Measurements from ENCODE around the gene MYOZ1. TPM values are rescaled to one million over a fixed set of nuclear protein-coding genes. Genes with fewer than 3 reads are reported as not detected.
"Not testable (repeated sequence)": the region's sequence is repeated elsewhere in the genome, so short reads cannot be mapped to it uniquely, and the experiment has no call there.

MYOZ1 gene
- total and polyA plus RNA-seq, 4 donors = 0.70 to 2.4 (median 1.5) TPM

- peak overlapping the region; percentile 59 for H3K4me3 ChIP-seq
- no peaks in the 10 kb centered on the region for H3K36me3 ChIP-seq (ENCODE audit: control insufficient read depth in 4 of 4, insufficient read depth in 4 of 4, low read length in 4 of 4)
- peak overlapping the region; percentile 96 to 98 for H3K9ac ChIP-seq (ENCODE audit: insufficient read depth in 1 of 2, low read length in 2 of 2)
- H3K27ac ChIP-seq (ENCODE audit: low read depth in 1 of 2, low read length in 1 of 2) = peak overlapping the region; percentile 69 to 82
- H3K9me3 ChIP-seq (ENCODE audit: control insufficient read depth in 4 of 4, insufficient read depth in 3 of 4, low read length in 3 of 4) = no peaks in the 10 kb centered on the region
- WGBS, 2 donors = 2% methylated on average over 42 of the region's 42 CpGs
- no peak for TF ChIP-seq CTCF (IDR thresholded peaks at IDR 0.05; ENCODE audit: control extremely low read depth, extremely low read depth)
- DNase-seq = peak; percentile 96 to 99 (median 99)
- peak; percentile 96 for ATAC-seq (ENCODE audit: insufficient read depth, low FRiP score)
- H3K4me1 ChIP-seq (ENCODE audit: control insufficient read depth in 5 of 5, insufficient read depth in 5 of 5, low read length in 5 of 5) = peaks cover 0 to 6% (median 0%) of the 10 kb centered on the region in 5 donors
- H3K27me3 ChIP-seq (ENCODE audit: control insufficient read depth in 3 of 3, insufficient read depth in 3 of 3, low read length in 2 of 3) = no peaks in the 10 kb centered on the region
Measured at GRCh38 chr10:73625884-73626752, 15.2 kb downstream of the MYOZ1 start.

- Histone ChIP-seq H3K27ac (ENCODE audit: low read depth in 1 of 2, low read length in 1 of 2) (peak overlapping the region; percentile 65 to 79), H3K36me3 (ENCODE audit: control insufficient read depth in 4 of 4, insufficient read depth in 4 of 4, low read length in 4 of 4) (no peaks in the 10 kb centered on the region), H3K4me3 (peak overlapping the region; percentile 62), H3K27me3 (ENCODE audit: control insufficient read depth in 3 of 3, insufficient read depth in 3 of 3, low read length in 2 of 3) (no peaks in the 10 kb centered on the region), H3K9me3 (ENCODE audit: control insufficient read depth in 4 of 4, insufficient read depth in 3 of 4, low read length in 3 of 4) (no peaks in the 10 kb centered on the region), H3K4me1 (ENCODE audit: control insufficient read depth in 5 of 5, insufficient read depth in 5 of 5, low read length in 5 of 5) (peaks cover 0 to 6% (median 0%) of the 10 kb centered on the region in 5 donors), H3K9ac (ENCODE audit: insufficient read depth in 1 of 2, low read length in 2 of 2) (peak overlapping the region; percentile 92 to 96)
- TF ChIP-seq CTCF (IDR thresholded peaks at IDR 0.05; ENCODE audit: control extremely low read depth, extremely low read depth) = no peak
- peak; percentile 27 for ATAC-seq (ENCODE audit: insufficient read depth, low FRiP score)
- DNase-seq = peak; percentile 50 to 75 (median 72)
- 0 to 1% methylated on average over 46 of the region's 46 CpGs for WGBS, 2 donors
Measured at GRCh38 chr10:73625004-73625883, 16.0 kb downstream of the MYOZ1 start.

DNA sequence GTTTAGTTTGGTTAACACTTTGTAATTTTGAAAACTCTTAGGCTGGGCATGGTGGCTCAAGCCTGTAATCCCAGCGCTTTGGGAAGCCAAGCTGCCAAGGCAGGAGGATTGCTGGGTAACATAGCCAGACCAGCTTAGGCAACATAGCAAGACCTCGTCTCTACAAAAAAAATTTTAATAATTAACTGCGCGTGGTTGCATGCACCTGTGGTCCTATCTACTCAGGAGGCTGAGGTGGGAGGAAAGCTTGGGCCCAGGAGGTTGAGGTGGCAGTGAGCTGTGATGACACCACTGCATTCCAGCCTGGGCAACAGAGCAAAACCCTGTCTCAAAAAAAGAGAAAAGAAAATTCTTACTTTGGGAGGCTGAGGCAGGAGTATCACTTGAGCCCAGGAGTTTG, 18.2 kb downstream of the MYOZ1 start:
- 91 to 92% methylated on average over 4 of the region's 4 CpGs for WGBS, 2 donors
- ATAC-seq (ENCODE audit: insufficient read depth, low FRiP score) (no peak), DNase-seq (no peak)
- no peaks in the 10 kb centered on the region for H3K27me3 ChIP-seq (ENCODE audit: control insufficient read depth in 3 of 3, insufficient read depth in 3 of 3, low read length in 2 of 3)
- H3K9me3 ChIP-seq (ENCODE audit: control insufficient read depth in 4 of 4, insufficient read depth in 3 of 4, low read length in 3 of 4) = no peaks in the 10 kb centered on the region
- no peak overlapping the region for H3K27ac ChIP-seq (ENCODE audit: low read depth in 1 of 2, low read length in 1 of 2)
- no peaks in the 10 kb centered on the region for H3K36me3 ChIP-seq (ENCODE audit: control insufficient read depth in 4 of 4, insufficient read depth in 4 of 4, low read length in 4 of 4)
- H3K4me1 ChIP-seq (ENCODE audit: control insufficient read depth in 5 of 5, insufficient read depth in 5 of 5, low read length in 5 of 5) = peaks cover 0 to 6% (median 0%) of the 10 kb centered on the region in 5 donors
- TF ChIP-seq CTCF (IDR thresholded peaks at IDR 0.05; ENCODE audit: control extremely low read depth, extremely low read depth) = no peak
- H3K9ac ChIP-seq (ENCODE audit: insufficient read depth in 1 of 2, low read length in 2 of 2) = no peak overlapping the region
- no peak overlapping the region for H3K4me3 ChIP-seq

GRCh38 chr10:73620974-73621373, 20.3 kb downstream of the MYOZ1 start:
- not testable (repeated sequence) for H3K27ac ChIP-seq (ENCODE audit: low read depth in 1 of 2, low read length in 1 of 2); H3K4me1 ChIP-seq (ENCODE audit: control insufficient read depth in 5 of 5, insufficient read depth in 5 of 5, low read length in 5 of 5); H3K9ac ChIP-seq (ENCODE audit: insufficient read depth in 1 of 2, low read length in 2 of 2); H3K27me3 ChIP-seq (ENCODE audit: control insufficient read depth in 3 of 3, insufficient read depth in 3 of 3, low read length in 2 of 3); H3K4me3 ChIP-seq; DNase-seq; H3K36me3 ChIP-seq (ENCODE audit: control insufficient read depth in 4 of 4, insufficient read depth in 4 of 4, low read length in 4 of 4); H3K9me3 ChIP-seq (ENCODE audit: control insufficient read depth in 4 of 4, insufficient read depth in 3 of 4, low read length in 3 of 4); ATAC-seq (ENCODE audit: insufficient read depth, low FRiP score)
- WGBS, 2 donors = 96 to 97% methylated on average over 12 of the region's 12 CpGs

- not testable (repeated sequence) for H3K36me3 ChIP-seq (ENCODE audit: control insufficient read depth in 4 of 4, insufficient read depth in 4 of 4, low read length in 4 of 4); H3K9me3 ChIP-seq (ENCODE audit: control insufficient read depth in 4 of 4, insufficient read depth in 3 of 4, low read length in 3 of 4); H3K4me1 ChIP-seq (ENCODE audit: control insufficient read depth in 5 of 5, insufficient read depth in 5 of 5, low read length in 5 of 5); H3K27me3 ChIP-seq (ENCODE audit: control insufficient read depth in 3 of 3, insufficient read depth in 3 of 3, low read length in 2 of 3); H3K4me3 ChIP-seq; H3K9ac ChIP-seq (ENCODE audit: insufficient read depth in 1 of 2, low read length in 2 of 2); ATAC-seq (ENCODE audit: insufficient read depth, low FRiP score); DNase-seq; H3K27ac ChIP-seq (ENCODE audit: low read depth in 1 of 2, low read length in 1 of 2)
- WGBS, 2 donors = 99% methylated on average over 8 of the region's 8 CpGs
Measured at GRCh38 chr10:73617143-73617542, 24.1 kb downstream of the MYOZ1 start.

Data from lung (tissue), 12 donors.